ENCODE data around the gene FLNA. TPM values are rescaled to one million over a fixed set of nuclear protein-coding genes. Genes with fewer than 3 reads are reported as not detected.
"Not testable (repeated sequence)": the region's sequence is repeated elsewhere in the genome, so short reads cannot be mapped to it uniquely, and the experiment has no call there.

Gene FLNA
- total RNA-seq, 2 experiments from 2014 or later = 1,012 to 1,022 TPM

GRCh38 chrX:154401918-154402621 is 27.6 kb upstream of the FLNA start:
- peaks cover 24% of the 10 kb centered on the region for H3K4me1 ChIP-seq (ENCODE audit: insufficient read depth, low read length)
- DNase-seq = peak in 1 of 14 experiments; percentile 7
- ChIA-PET POLR2A (interaction anchor here (1.3 kb wide), 1 partner anchor 10 kb away, joined by 3 read pairs; no protein-coding TSS in a partner anchor), CTCF (no interaction called here)
- Mint-ChIP-seq H3K4me1 (ENCODE audit: low read depth) (peaks cover 22% of the 10 kb centered on the region), H3K27me3 (no peaks in the 10 kb centered on the region), H3K9me3 (no peaks in the 10 kb centered on the region), H3K4me3 (no peak overlapping the region), H3K27ac (peak overlapping the region; percentile 99), H3K36me3 (ENCODE audit: low read depth) (peaks cover 48% of the 10 kb centered on the region)
- ATAC-seq (ENCODE audit: poor library complexity) = no peak
- H3K27ac ChIP-seq (ENCODE audit: low read depth in 1 of 2, low read length in 2 of 2) = no peak overlapping the region
- H3K27me3 ChIP-seq (ENCODE audit: control insufficient read depth in 1 of 2, insufficient read depth in 2 of 2, low read length in 2 of 2) = no peaks in the 10 kb centered on the region
- no peak for TF ChIP-seq CTCF (IDR thresholded peaks at IDR 0.05)
- H3K9me3 ChIP-seq (ENCODE audit: control insufficient read depth in 1 of 2, insufficient read depth in 1 of 2, low read length in 2 of 2) = no peaks in the 10 kb centered on the region
- H3K36me3 ChIP-seq (ENCODE audit: insufficient read depth, low read length) = peaks cover 24% of the 10 kb centered on the region
- intact Hi-C loops (cut with DNase I, micrococcal nuclease) = loop anchor here in 1 of 2 experiments (2.0 to 5.0 kb wide), 2 partner anchors 25 to 130 kb away; no protein-coding TSS in a partner anchor
- no peak overlapping the region for H3K4me3 ChIP-seq (ENCODE audit: low read length)

- intact Hi-C loops (cut with DNase I, micrococcal nuclease) = loop anchor here in 1 of 2 experiments (2.0 to 5.0 kb wide), 2 partner anchors 26 to 131 kb away; no protein-coding TSS in a partner anchor
- no peaks in the 10 kb centered on the region for H3K27me3 Mint-ChIP-seq
- peaks cover 22% of the 10 kb centered on the region for H3K4me1 Mint-ChIP-seq (ENCODE audit: low read depth)
- no peaks in the 10 kb centered on the region for H3K9me3 Mint-ChIP-seq
- peak overlapping the region; percentile 98 for H3K4me3 Mint-ChIP-seq
- H3K36me3 Mint-ChIP-seq (ENCODE audit: low read depth) = peaks cover 48% of the 10 kb centered on the region
- no peak for ATAC-seq (ENCODE audit: poor library complexity)
- peaks cover 24% of the 10 kb centered on the region for H3K36me3 ChIP-seq (ENCODE audit: insufficient read depth, low read length)
- peak in 2 of 14 experiments; percentile 14 to 19 for DNase-seq
- no peak for TF ChIP-seq CTCF (IDR thresholded peaks at IDR 0.05)
- H3K27me3 ChIP-seq (ENCODE audit: control insufficient read depth in 1 of 2, insufficient read depth in 2 of 2, low read length in 2 of 2) = no peaks in the 10 kb centered on the region
- no peak overlapping the region for H3K27ac ChIP-seq (ENCODE audit: low read depth in 1 of 2, low read length in 2 of 2)
- peaks cover 27% of the 10 kb centered on the region for H3K4me1 ChIP-seq (ENCODE audit: insufficient read depth, low read length)
- H3K9me3 ChIP-seq (ENCODE audit: control insufficient read depth in 1 of 2, insufficient read depth in 1 of 2, low read length in 2 of 2) = no peaks in the 10 kb centered on the region
- ChIA-PET CTCF (no interaction called here), POLR2A (interaction anchor here (1.2 to 2.5 kb wide), 3 partner anchors 11 to 41 kb away, joined by 3 to 10 read pairs (median 3); no protein-coding TSS in a partner anchor)
- no peak overlapping the region for H3K4me3 ChIP-seq (ENCODE audit: low read length)
- peak overlapping the region; percentile 99 for H3K27ac Mint-ChIP-seq
Measured at GRCh38 chrX:154401045-154401799, 26.8 kb upstream of the FLNA start.

DNA sequence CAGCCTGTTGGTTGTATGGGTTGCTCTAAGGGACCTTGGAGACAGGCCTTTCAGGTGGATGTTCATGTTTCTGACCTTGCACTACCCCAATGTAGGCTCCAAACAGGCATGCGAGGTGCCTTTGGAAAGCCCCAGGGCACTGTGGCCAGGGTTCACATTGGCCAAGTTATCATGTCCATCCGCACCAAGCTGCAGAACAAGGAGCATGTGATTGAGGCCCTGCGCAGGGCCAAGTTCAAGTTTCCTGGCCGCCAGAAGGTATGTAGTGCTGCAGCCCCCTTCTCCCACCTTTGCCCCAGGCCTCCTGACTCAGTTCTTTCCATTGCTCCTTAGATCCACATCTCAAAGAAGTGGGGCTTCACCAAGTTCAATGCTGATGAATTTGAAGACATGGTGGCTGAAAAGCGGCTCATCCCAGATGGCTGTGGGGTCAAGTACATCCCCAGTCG is 26.0 kb upstream of the FLNA start:
- peaks cover 24% of the 10 kb centered on the region for H3K36me3 ChIP-seq (ENCODE audit: insufficient read depth, low read length)
- H3K27me3 Mint-ChIP-seq = not testable (repeated sequence)

More for the DNA sequence above, 26.0 kb upstream of the FLNA start:
- H3K4me3 ChIP-seq (ENCODE audit: low read length); H3K9me3 ChIP-seq (ENCODE audit: control insufficient read depth in 1 of 2, insufficient read depth in 1 of 2, low read length in 2 of 2); ATAC-seq (ENCODE audit: poor library complexity); DNase-seq; H3K27me3 ChIP-seq (ENCODE audit: control insufficient read depth in 1 of 2, insufficient read depth in 2 of 2, low read length in 2 of 2); H3K9me3 Mint-ChIP-seq: not testable (repeated sequence)
- intact Hi-C loops (cut with DNase I, micrococcal nuclease) = loop anchor here in 1 of 2 experiments (2.0 to 5.0 kb wide), 2 partner anchors 26 to 132 kb away; no protein-coding TSS in a partner anchor
- ChIA-PET POLR2A (interaction anchor here (0.8 to 3.9 kb wide), 7 partner anchors 9 to 90 kb away, joined by 3 to 40 read pairs (median 12); partner anchors contain the start of genes ATP6AP1, DNASE1L1, SLC10A3 and TAFAZZIN), CTCF (interaction anchor here (3.2 kb wide), 1 partner anchor 11 kb away, joined by 15 read pairs; the partner anchor contains the start of gene TAFAZZIN)
- Histone ChIP-seq H3K27ac (ENCODE audit: low read depth in 1 of 2, low read length in 2 of 2) (peak overlapping the region in 1 of 2 donors; percentile 18), H3K4me1 (ENCODE audit: insufficient read depth, low read length) (peaks cover 27% of the 10 kb centered on the region)
- H3K27ac Mint-ChIP-seq = peak overlapping the region; percentile 99
- H3K4me3 Mint-ChIP-seq = peak overlapping the region; percentile 98
- H3K36me3 Mint-ChIP-seq (ENCODE audit: low read depth) = peaks cover 48% of the 10 kb centered on the region
- peaks cover 22% of the 10 kb centered on the region for H3K4me1 Mint-ChIP-seq (ENCODE audit: low read depth)

Data from CD4-positive, alpha-beta T cell (primary cell).